GM12878 (cell line): ENCODE data around the gene FAM53B. TPM values are rescaled to one million over a fixed set of nuclear protein-coding genes. Genes with fewer than 3 reads are reported as not detected.

Experiments used
- ATAC-seq: fragments of 200-7000 bp; cut with Tn5 transposase; 3 replicates; pipeline ENCODE4 v1.9.1; 2020; ENCODE audit warnings: mild to moderate bottlenecking, moderate library complexity
- BruUV-seq: library from RNA; stranded (reverse); fragments of 400-500 nt; replicated peaks from 2 replicates; lab custom pipeline; 2021; lab: Mats Ljungman, UMichigan
- CTCF ChIA-PET: fragments of 300-600 bp; sonication (Branson Sonifier 250); formaldehyde crosslinking; extraction: SDS; loops from one replicate; lab custom pipeline; 2021; ENCODE audit warnings: inconsistent platforms; lab: Yijun Ruan, JAX
- POLR2A ChIA-PET: fragments of 350-600 bp; formaldehyde crosslinking; extraction: SDS; loops from one replicate; lab custom pipeline; 2021; ENCODE audit warnings: inconsistent platforms; lab: Charles Lee
- RAD21 ChIA-PET: fragments of 300-600 bp; sonication (Branson Sonifier 250); formaldehyde crosslinking; loops from one replicate; lab custom pipeline; 2023; ENCODE audit warnings: antibody characterized with exemption; ENCODE audit not compliant: unreplicated experiment; lab: Charles Lee
- SMC1A ChIA-PET: fragments of 300-600 bp; sonication (Branson Sonifier 250); formaldehyde crosslinking; loops from one replicate; lab custom pipeline; 2023; ENCODE audit not compliant: unreplicated experiment, uncharacterized antibody; lab: Charles Lee
- DNase-seq: peaks from one replicate; pipeline ENCODE4 v3.0.0-alpha.2; 2011; ENCODE audit warnings: low read depth, low spot score
- FAIRE-seq: peaks from 3 replicates; lab custom pipeline; 2011; peaks lifted over from hg19 to GRCh38; lab: Jason Lieb, UNC
- H2AFZ ChIP-seq: 2 replicates; pipeline ENCODE4 v1.6.0; 2011; ENCODE audit warnings: low read depth, low read length, control low read depth; ENCODE audit not compliant: control insufficient read depth
- H3K27ac ChIP-seq: 2 replicates; pipeline ENCODE4 v1.5.1; 2011; ENCODE audit warnings: control low read depth; ENCODE audit not compliant: control insufficient read depth, insufficient read depth
- H3K27me3 ChIP-seq, 2 experiments: replicated peaks in 1 of 2; 2 replicates each; pipeline versions ENCODE4 v1.6.0 to v1.6.1; 2011; ENCODE audit warnings: low read length in 1 of 2; ENCODE audit not compliant: control insufficient read depth in 2 of 2, insufficient read depth in 2 of 2
- H3K36me3 ChIP-seq, 2 experiments: 2 replicates each; pipeline ENCODE4 v1.5.1; 2011; ENCODE audit warnings: low read length in 1 of 2; ENCODE audit not compliant: control insufficient read depth in 2 of 2, insufficient read depth in 2 of 2
- H3K4me1 ChIP-seq: 2 replicates; pipeline ENCODE4 v1.6.1; 2011; ENCODE audit warnings: mild to moderate bottlenecking, low read length, moderate library complexity, mixed read lengths; ENCODE audit not compliant: control insufficient read depth, insufficient read depth
- H3K4me2 ChIP-seq: 2 replicates; pipeline ENCODE4 v1.6.0; 2011; ENCODE audit warnings: control low read depth; ENCODE audit not compliant: control insufficient read depth, insufficient read depth
- H3K4me3 ChIP-seq: fragments of 200-600 bp; sonication (generic); 2 replicates; pipeline ENCODE4 v1.5.1; 2016
- H3K79me2 ChIP-seq: 2 replicates; pipeline ENCODE4 v1.6.0; 2011; ENCODE audit warnings: low read length; ENCODE audit not compliant: control insufficient read depth, insufficient read depth
- H3K9ac ChIP-seq: 2 replicates; pipeline ENCODE4 v1.8.0; 2011; ENCODE audit warnings: low read length, control low read depth, mixed read lengths; ENCODE audit not compliant: control insufficient read depth, insufficient read depth
- H3K9me3 ChIP-seq: replicated peaks from 3 replicates; pipeline ENCODE4 v1.5.1; 2011; ENCODE audit warnings: mild to moderate bottlenecking, low read length; ENCODE audit not compliant: control insufficient read depth, insufficient read depth
- H4K20me1 ChIP-seq: 2 replicates; pipeline ENCODE4 v1.6.0; 2011; ENCODE audit not compliant: control insufficient read depth, insufficient read depth
- CUX1 ChIP-seq: IDR thresholded peaks from 2 replicates; pipeline ENCODE4 v1.6.1; 2012; ENCODE audit warnings: improper control_type of control experiment, low read depth, low read length; ENCODE audit not compliant: insufficient replicate concordance
- ELK1 ChIP-seq: IDR thresholded peaks from 2 replicates; pipeline ENCODE4 v1.6.1; 2012; ENCODE audit warnings: low read depth, low read length, improper control_type of control experiment
- ZNF217 ChIP-seq: fragments of 450-650 bp; IDR thresholded peaks from 2 replicates; pipeline ENCODE4 v1.6.1; 2017; ENCODE audit warnings: antibody characterized with exemption, mild to moderate bottlenecking
- WGBS: methylation state at CpG from one replicate; pipeline ENCODE4 v1.1.6; 2016; ENCODE audit warnings: low lambda C conversion rate; ENCODE audit not compliant: insufficient replicate concordance, insufficient coverage; ENCODE audit errors: missing lambda C conversion rate; 5-methylcytosine and 5-hydroxymethylcytosine counted together
- in situ Hi-C: fragments of 300-500 bp; cut with MboI; formaldehyde crosslinking; loops from 9 replicates; pipeline ENCODE4 v1.14.3; 2018; ENCODE audit warnings: mixed read lengths
- intact Hi-C: fragments of 100-400 bp; cut with micrococcal nuclease; formaldehyde crosslinking; loops from one replicate; pipeline ENCODE4 v1.14.2; 2022; ENCODE audit not compliant: unreplicated experiment
- polyA plus RNA-seq, 11 experiments: library from polyadenylated mRNA; depleted of rRNA in 4 of 11; unstranded in 6 of 11; stranded (reverse) in 5 of 11; fragments of >200 nt; fragmentation: Nextera tagmentation in 4 of 11; fragmentation: Illumina TruSeq in 1 of 11; extraction: Ambion mirVana in 4 of 11; extraction: Trizol in 1 of 11; gene quantifications; 1 replicate in 1 of 11; 2 replicates in 10 of 11; pipeline versions ENCODE4 v1.2.1 to v1.2.3, GENCODE V29; 2011 to 2016; ENCODE audit warnings: inconsistent platforms in 2 of 11, missing spikeins in 2 of 11, low read depth in 1 of 11
- total RNA-seq, 4 experiments: library from RNA; depleted of rRNA in 3 of 4; stranded (reverse); fragments of >200 nt in 3 of 4; fragmentation: Illumina TruSeq in 1 of 4; extraction: Trizol in 1 of 4; gene quantifications; 2 replicates each; pipeline versions ENCODE4 v1.2.1 to v1.2.3, GENCODE V29; 2013 to 2021

FAM53B gene
- total and polyA plus RNA-seq, 10 of the 15 experiments (the other 5 are each of a cell fraction or from before 2014, with no cell fraction given): 0.05 to 26.3 (median 8.1) TPM

GRCh38 chr10:124612611-124613498 is 131.3 kb downstream of the FAM53B start:
- in situ Hi-C loops: no loop called here

More at GRCh38 chr10:124612611-124613498, 131.3 kb downstream of the FAM53B start:
- H3K4me3 ChIP-seq: no peak overlapping the region
- WGBS: 62% methylated on average over 14 of the region's 18 CpGs
- ATAC-seq: peak; percentile 8
- ChIA-PET SMC1A (interaction anchor here (1.6 to 1.7 kb wide), 2 partner anchors 84 to 213 kb away, joined by 4 read pairs; no protein-coding TSS in a partner anchor), POLR2A (no interaction called here), RAD21 (no interaction called here), CTCF (interaction anchor here (1.5 to 2.6 kb wide), 2 partner anchors 84 to 129 kb away, joined by 3 to 13 read pairs; no protein-coding TSS in a partner anchor)
- FAIRE-seq: no peak
- H2AFZ ChIP-seq: no peak overlapping the region
- peaks cover 0 to 4% of the 10 kb centered on the region in 2 experiments; a peak in 2 of 4 replicates for H3K36me3 ChIP-seq
- no TSS peak for BruUV-seq
- H3K79me2 ChIP-seq: no peaks in the 10 kb centered on the region
- intact Hi-C loops: loop anchor here (5.0 kb wide), 1 partner anchor 129 kb away; the partner anchor contains the start of gene FAM53B
- no peak overlapping the region for H3K27ac ChIP-seq
- no peak for DNase-seq
- H3K9ac ChIP-seq: no peak overlapping the region
- H3K9me3 ChIP-seq: no peaks in the 10 kb centered on the region
- H3K4me1 ChIP-seq: peaks cover 46% of the 10 kb centered on the region
- H4K20me1 ChIP-seq: no peaks in the 10 kb centered on the region
- no peak overlapping the region for H3K4me2 ChIP-seq
- no peak for TF ChIP-seq ZNF217
- no peak for TF ChIP-seq CUX1
- TF ChIP-seq ELK1: no peak
- H3K27me3 ChIP-seq: no peaks in the 10 kb centered on the region
